ENCODE measurements around the gene PREPL. TPM values are rescaled to one million over a fixed set of nuclear protein-coding genes. Genes with fewer than 3 reads are reported as not detected.

PREPL gene
- total and polyA plus RNA-seq, 10 of the 15 experiments (the other 5 are each of a cell fraction or from before 2014, with no cell fraction given): 9.2 to 43.0 (median 20.4) TPM

GRCh38 chr2:44328750-44329149 is 32.5 kb downstream of the PREPL start (continued):
- no peak for TF ChIP-seq HCFC1 (IDR thresholded peaks at IDR 0.05; ENCODE audit: low read length)
- no peak for TF ChIP-seq SUPT20H (IDR thresholded peaks at IDR 0.05; ENCODE audit: borderline replicate concordance, control insufficient read depth, low read depth, low read length)
- TF ChIP-seq JUND (IDR thresholded peaks at IDR 0.05; ENCODE audit: low read depth, low read length): no peak

- FAIRE-seq: no peak
- POLR2A ChIA-PET: no interaction called here
- H3K4me2 ChIP-seq (ENCODE audit: control insufficient read depth, insufficient read depth): no peak overlapping the region
- H3K4me1 ChIP-seq (ENCODE audit: control insufficient read depth, insufficient read depth, low read length): no peaks in the 10 kb centered on the region
- H3K4me3 ChIP-seq: no peak overlapping the region
- RAD21 ChIA-PET (ENCODE audit: unreplicated experiment): interaction anchor here (1.2 kb wide), 1 partner anchor 12 kb away, joined by 3 read pairs; no protein-coding TSS in a partner anchor
- H3K79me2 ChIP-seq (ENCODE audit: control insufficient read depth, insufficient read depth, low read length): no peaks in the 10 kb centered on the region
- peaks cover 3 to 17% of the 10 kb centered on the region in 2 experiments; a peak in 3 of 4 replicates for H3K36me3 ChIP-seq (ENCODE audit: control insufficient read depth in 2 of 2, insufficient read depth in 2 of 2, low read length in 1 of 2)
- no TSS peak for BruUV-seq (replicated peaks)
- in situ Hi-C loops (cut with MboI) (no loop called here), intact Hi-C loops (cut with micrococcal nuclease; ENCODE audit: unreplicated experiment) (no loop called here)
- WGBS (ENCODE audit: insufficient coverage, insufficient replicate concordance, low lambda C conversion rate, missing lambda C conversion rate): 89% methylated on average over 13 of the region's 13 CpGs
- H4K20me1 ChIP-seq (ENCODE audit: control insufficient read depth, insufficient read depth): no peaks in the 10 kb centered on the region
- SMC1A ChIA-PET (ENCODE audit: uncharacterized antibody, unreplicated experiment): no interaction called here
- H3K9me3 ChIP-seq (replicated peaks; ENCODE audit: control insufficient read depth, insufficient read depth, low read length): no peaks in the 10 kb centered on the region
- no peak overlapping the region for H3K9ac ChIP-seq (ENCODE audit: control insufficient read depth, insufficient read depth, low read length)
- no peak for ATAC-seq
- no peaks in the 10 kb centered on the region for H3K27me3 ChIP-seq (replicated peaks in 1 of 2; ENCODE audit: control insufficient read depth in 2 of 2, insufficient read depth in 2 of 2, low read length in 1 of 2)
- CTCF ChIA-PET: interaction anchor here (1.1 kb wide), 1 partner anchor 254 kb away, joined by 3 read pairs; no protein-coding TSS in a partner anchor
- TF ChIP-seq CHD2 (IDR thresholded peaks at IDR 0.05; ENCODE audit: borderline replicate concordance, low read depth, low read length): no peak
- no peak for TF ChIP-seq HCFC1 (IDR thresholded peaks at IDR 0.05; ENCODE audit: low read length)
- no peak for TF ChIP-seq RELB (IDR thresholded peaks at IDR 0.05; ENCODE audit: low read depth)
- no peak for TF ChIP-seq ZBTB40 (IDR thresholded peaks at IDR 0.05; ENCODE audit: borderline replicate concordance)
- TF ChIP-seq IRF4 (IDR thresholded peaks at IDR 0.05; ENCODE audit: low read depth, low read length): no peak
- TF ChIP-seq ZNF24 (IDR thresholded peaks at IDR 0.05): no peak
- TF ChIP-seq SUPT20H (IDR thresholded peaks at IDR 0.05; ENCODE audit: borderline replicate concordance, control insufficient read depth, low read depth, low read length): no peak
- no peak for TF ChIP-seq BRCA1 (IDR thresholded peaks at IDR 0.05; ENCODE audit: low read depth, low read length)
- no peak for TF ChIP-seq KAT2A (conservative IDR thresholded peaks at IDR 0.05; ENCODE audit: control insufficient read depth, low read depth, low read length)
- TF ChIP-seq ATF2 (IDR thresholded peaks at IDR 0.05; ENCODE audit: low read length): no peak
- no peak for TF ChIP-seq POLR2AphosphoS2 (IDR thresholded peaks at IDR 0.05; ENCODE audit: low read depth, low read length)
- TF ChIP-seq MEF2B (IDR thresholded peaks at IDR 0.05; ENCODE audit: partially characterized antibody, poor library complexity, severe bottlenecking): no peak
- TF ChIP-seq MTA3 (IDR thresholded peaks at IDR 0.05; ENCODE audit: borderline replicate concordance, low read length): no peak
- TF ChIP-seq BCL11A (IDR thresholded peaks at IDR 0.05; ENCODE audit: low read depth, low read length): no peak
- no peak overlapping the region for H3K27ac ChIP-seq (ENCODE audit: control insufficient read depth, insufficient read depth)
- no peak overlapping the region for H2AFZ ChIP-seq (ENCODE audit: control insufficient read depth, low read depth, low read length)
- no peak for DNase-seq (ENCODE audit: low read depth, low spot score)
These were observed 34.6 kb downstream of the PREPL start for GRCh38 chr2:44326548-44327264.
